CD14-positive monocyte (primary cell): ENCODE measurements around the gene SLC38A3. TPM values are rescaled to one million over a fixed set of nuclear protein-coding genes. Genes with fewer than 3 reads are reported as not detected.
"Not testable (repeated sequence)": the region's sequence is repeated elsewhere in the genome, so short reads cannot be mapped to it uniquely, and the experiment has no call there.

Experiments
- DNase-seq, 3 donors: peaks; one replicate each; pipeline ENCODE4 v3.0.0-alpha.2; 2011 to 2022
- H2AFZ ChIP-seq: 2 replicates; pipeline ENCODE4 v1.6.0; 2012; ENCODE audit warnings: mild to moderate bottlenecking, low read depth, low read length, inconsistent platforms; ENCODE audit not compliant: insufficient read depth, poor library complexity, severe bottlenecking
- H3K27ac ChIP-seq, 2 donors: 1 replicate in 1 of 2; 2 replicates in 1 of 2; pipeline ENCODE4 v1.5.1; 2012 to 2013; ENCODE audit warnings: low read length in 2 of 2, control low read depth in 1 of 2, inconsistent platforms in 1 of 2, low read depth in 1 of 2, mild to moderate bottlenecking in 1 of 2
- H3K27me3 ChIP-seq, 2 donors: one replicate each; pipeline versions ENCODE4 v1.6.0 to v1.6.1; 2011 to 2013; ENCODE audit warnings: low read length in 2 of 2; ENCODE audit not compliant: control insufficient read depth in 2 of 2, insufficient read depth in 2 of 2
- H3K36me3 ChIP-seq, 2 donors: replicated peaks in 1 of 2; 1 replicate in 1 of 2; 2 replicates in 1 of 2; pipeline versions ENCODE4 v1.5.1 to v1.6.1; 2012 to 2013; ENCODE audit warnings: low read length in 2 of 2, control low read depth in 1 of 2, inconsistent platforms in 1 of 2, mild to moderate bottlenecking in 1 of 2; ENCODE audit not compliant: insufficient read depth in 2 of 2, control insufficient read depth in 1 of 2
- H3K4me1 ChIP-seq, 2 donors: 1 replicate in 1 of 2; 2 replicates in 1 of 2; pipeline versions ENCODE4 v1.5.1 to v1.6.1; 2012 to 2013; ENCODE audit warnings: low read length in 2 of 2, control low read depth in 1 of 2, inconsistent platforms in 1 of 2, mild to moderate bottlenecking in 1 of 2, moderate library complexity in 1 of 2; ENCODE audit not compliant: insufficient read depth in 2 of 2, control insufficient read depth in 1 of 2
- H3K4me2 ChIP-seq: replicated peaks from 2 replicates; pipeline ENCODE3; 2012; ENCODE audit warnings: low read length, moderate library complexity, mild to moderate bottlenecking; ENCODE audit not compliant: poor library complexity, severe bottlenecking; ENCODE audit errors: extremely low read depth
- H3K4me3 ChIP-seq, 3 experiments: fragments of 200-600 bp in 1 of 3; sonication (generic) in 1 of 3; replicated peaks in 1 of 3; 1 replicate in 2 of 3; 2 replicates in 1 of 3; pipeline ENCODE4 v1.5.1; 2011 to 2013; ENCODE audit warnings: low read length in 3 of 3, mild to moderate bottlenecking in 3 of 3, control low read depth in 2 of 3, low read depth in 2 of 3, inconsistent platforms in 1 of 3, moderate library complexity in 1 of 3
- H3K79me2 ChIP-seq: 2 replicates; pipeline ENCODE4 v1.6.0; 2012; ENCODE audit warnings: mild to moderate bottlenecking, control low read depth, inconsistent platforms, low read length, moderate library complexity; ENCODE audit not compliant: insufficient read depth
- H3K9ac ChIP-seq: 2 replicates; pipeline ENCODE4 v1.6.0; 2017; ENCODE audit warnings: low read length, mild to moderate bottlenecking; ENCODE audit not compliant: insufficient read depth, poor library complexity, severe bottlenecking
- H3K9me3 ChIP-seq, 2 donors: replicated peaks in 1 of 2; 1 replicate in 1 of 2; 2 replicates in 1 of 2; pipeline versions ENCODE4 v1.5.1 to v1.6.1; 2012 to 2013; ENCODE audit warnings: low read length in 2 of 2, control low read depth in 1 of 2; ENCODE audit not compliant: control insufficient read depth in 1 of 2, insufficient read depth in 1 of 2
- H4K20me1 ChIP-seq: 2 replicates; pipeline ENCODE4 v1.6.0; 2012; ENCODE audit warnings: mild to moderate bottlenecking, low read length, control low read depth, moderate library complexity; ENCODE audit not compliant: insufficient read depth
- H3K27ac Mint-ChIP-seq, 7 donors: one replicate each; pipeline ENCODE4 v1.8.0; 2020; ENCODE audit warnings: mild to moderate bottlenecking in 7 of 7, mixed read lengths in 7 of 7, moderate library complexity in 6 of 7, inconsistent platforms in 2 of 7
- H3K27me3 Mint-ChIP-seq, 3 donors: one replicate each; pipeline ENCODE4 v1.8.0; 2021 to 2022; ENCODE audit warnings: low read depth in 3 of 3, mild to moderate bottlenecking in 3 of 3, mixed read lengths in 3 of 3, moderate library complexity in 3 of 3, inconsistent platforms in 1 of 3
- H3K36me3 Mint-ChIP-seq, 2 donors: one replicate each; pipeline ENCODE4 v1.8.0; 2020; ENCODE audit warnings: mixed read lengths in 2 of 2, inconsistent platforms in 1 of 2, mild to moderate bottlenecking in 1 of 2
- H3K4me1 Mint-ChIP-seq: one replicate; pipeline ENCODE4 v1.8.0; 2020; ENCODE audit warnings: mild to moderate bottlenecking, mixed read lengths
- H3K4me3 Mint-ChIP-seq, 2 donors: one replicate each; pipeline ENCODE4 v1.8.0; 2020; ENCODE audit warnings: mild to moderate bottlenecking in 2 of 2, mixed read lengths in 2 of 2, moderate library complexity in 1 of 2
- H3K9me3 Mint-ChIP-seq, 7 donors: one replicate each; pipeline ENCODE4 v1.8.0; 2020 to 2022; ENCODE audit warnings: mixed read lengths in 7 of 7, mild to moderate bottlenecking in 6 of 7, moderate library complexity in 6 of 7, inconsistent platforms in 2 of 7
- CTCF ChIP-seq: fragments of 200-600 bp; IDR thresholded peaks from one replicate; pipeline ENCODE4 v1.8.0; 2022; ENCODE audit warnings: antibody characterized with exemption, mild to moderate bottlenecking
- WGBS: methylation state at CpG from one replicate; pipeline ENCODE4 v1.1.5; 2013; ENCODE audit warnings: missing lambda C conversion rate; ENCODE audit not compliant: insufficient coverage; 5-methylcytosine and 5-hydroxymethylcytosine counted together
- intact Hi-C, 2 donors: fragments of 100-400 bp; cut with micrococcal nuclease; formaldehyde crosslinking; loops; one replicate each; pipeline versions ENCODE4 v1.15.0 to v1.15.1; 2023
- polyA plus RNA-seq, 3 donors: library from polyadenylated mRNA; depleted of rRNA in 1 of 3; unstranded in 2 of 3; stranded (reverse) in 1 of 3; fragments of 300-500 nt in 2 of 3; fragments of >200 nt in 1 of 3; fragmentation: Illumina TruSeq in 2 of 3; gene quantifications; 1 replicate in 2 of 3; 2 replicates in 1 of 3; pipeline ENCODE4 v1.2.3, GENCODE V29; 2012 to 2021

The SLC38A3 gene
- polyA plus RNA-seq, 3 donors = not detected

- peaks cover 0 to 8% of the 10 kb centered on the region in 2 donors for H3K27me3 ChIP-seq
- Mint-ChIP-seq H3K27ac (peak overlapping the region; percentile 41 to 92 (median 81)), H3K36me3 (no peaks in the 10 kb centered on the region), H3K4me1 (peaks cover 56% of the 10 kb centered on the region), H3K4me3 (peak overlapping the region; percentile 84 to 97), H3K27me3 (peaks cover 19 to 27% (median 23%) of the 10 kb centered on the region in 3 donors), H3K9me3 (peaks cover 0 to 2% (median 0%) of the 10 kb centered on the region in 7 donors)
- peak overlapping the region in 1 of 2 donors; percentile 21 for H3K27ac ChIP-seq
- peak overlapping the region; percentile 55 for H3K9ac ChIP-seq
- H4K20me1 ChIP-seq = no peaks in the 10 kb centered on the region
- H3K36me3 ChIP-seq = no peaks in the 10 kb centered on the region
- H3K4me2 ChIP-seq = peak overlapping the region; percentile 97
- H2AFZ ChIP-seq = peak overlapping the region; percentile 96
- intact Hi-C loops = loop anchor here (1.0 to 10.0 kb wide), 7 partner anchors 19 to 1182 kb away; no protein-coding TSS in a partner anchor
- DNase-seq = peak; percentile 53 to 65 (median 55)
- no peaks in the 10 kb centered on the region for H3K9me3 ChIP-seq
- TF ChIP-seq CTCF = no peak
- H3K4me1 ChIP-seq = peaks cover 57 to 60% of the 10 kb centered on the region in 2 donors
- H3K79me2 ChIP-seq = peaks cover 45% of the 10 kb centered on the region
- WGBS = under 1% methylated on average over 31 of the region's 40 CpGs
- peak overlapping the region; percentile 31 to 95 (median 42) for H3K4me3 ChIP-seq
Measured at GRCh38 chr3:50226888-50227389, 21.9 kb downstream of the SLC38A3 start.

GRCh38 chr3:50227390-50228183 lies 22.5 kb downstream of the SLC38A3 start:
- WGBS = 1% methylated on average over 46 of the region's 51 CpGs
- peak overlapping the region; percentile 88 to 97 for H3K4me3 Mint-ChIP-seq
- intact Hi-C loops = loop anchor here (1.0 to 10.0 kb wide), 5 partner anchors 19 to 1183 kb away; no protein-coding TSS in a partner anchor
- no peaks in the 10 kb centered on the region for H3K36me3 Mint-ChIP-seq
- H3K4me1 Mint-ChIP-seq = peaks cover 60% of the 10 kb centered on the region
- peaks cover 19 to 27% (median 23%) of the 10 kb centered on the region in 3 donors for H3K27me3 Mint-ChIP-seq
- peak overlapping the region; percentile 85 to 90 (median 88) for H3K27ac Mint-ChIP-seq
- Histone ChIP-seq H2AFZ (peak overlapping the region; percentile 96), H3K4me3 (peak overlapping the region; percentile 73 to 95 (median 89)), H4K20me1 (no peaks in the 10 kb centered on the region), H3K27ac (peak overlapping the region; percentile 22 to 79), H3K79me2 (peaks cover 51% of the 10 kb centered on the region), H3K4me2 (peak overlapping the region; percentile 97), H3K9ac (peak overlapping the region; percentile 55), H3K9me3 (no peaks in the 10 kb centered on the region), H3K4me1 (peaks cover 63 to 67% of the 10 kb centered on the region in 2 donors), H3K36me3 (no peaks in the 10 kb centered on the region), H3K27me3 (peaks cover 0 to 8% of the 10 kb centered on the region in 2 donors)
- H3K9me3 Mint-ChIP-seq = peaks cover 0 to 2% (median 0%) of the 10 kb centered on the region in 7 donors
- TF ChIP-seq CTCF = peak; percentile 98
- DNase-seq = peak; percentile 83 to 84 (median 84)

GRCh38 chr3:50228184-50228763 lies 23.2 kb downstream of the SLC38A3 start:
- 58% methylated on average over 12 of the region's 15 CpGs for WGBS
- H3K27me3 Mint-ChIP-seq = peaks cover 19 to 27% (median 23%) of the 10 kb centered on the region in 3 donors
- H4K20me1 ChIP-seq, H3K9me3 ChIP-seq, H3K9ac ChIP-seq, H3K36me3 Mint-ChIP-seq, H3K9me3 Mint-ChIP-seq, H3K27me3 ChIP-seq, DNase-seq, H3K36me3 ChIP-seq: not testable (repeated sequence)
- Histone ChIP-seq H3K4me3 (peak overlapping the region; percentile 73 to 95 (median 89)), H3K4me1 (peaks cover 70 to 74% of the 10 kb centered on the region in 2 donors), H3K79me2 (peaks cover 58% of the 10 kb centered on the region), H3K4me2 (peak overlapping the region; percentile 97), H2AFZ (peak overlapping the region; percentile 96), H3K27ac (peak overlapping the region; percentile 22 to 88)
- peaks cover 67% of the 10 kb centered on the region for H3K4me1 Mint-ChIP-seq
- H3K27ac Mint-ChIP-seq = peak overlapping the region; percentile 83 to 90 (median 88)
- intact Hi-C loops = loop anchor here in 1 of 2 donors (10.0 kb wide), 1 partner anchor 1183 kb away; no protein-coding TSS in a partner anchor
- H3K4me3 Mint-ChIP-seq = peak overlapping the region; percentile 88 to 93
